GM18505 (cell line): ENCODE results near the gene CCDC102A.

Experiments
- ATAC-seq: cut with Tn5 transposase; IDR thresholded peaks from one replicate; pipeline ENCODE4 v1.9.1; 2021; ENCODE audit not compliant: unreplicated experiment
- POLR2A ChIP-seq: IDR thresholded peaks from 4 replicates; pipeline ENCODE4 v1.6.1; 2011; ENCODE audit warnings: borderline replicate concordance; ENCODE audit not compliant: insufficient read depth, insufficient read length; ENCODE audit errors: extremely low read depth

Gene CCDC102A

DNA sequence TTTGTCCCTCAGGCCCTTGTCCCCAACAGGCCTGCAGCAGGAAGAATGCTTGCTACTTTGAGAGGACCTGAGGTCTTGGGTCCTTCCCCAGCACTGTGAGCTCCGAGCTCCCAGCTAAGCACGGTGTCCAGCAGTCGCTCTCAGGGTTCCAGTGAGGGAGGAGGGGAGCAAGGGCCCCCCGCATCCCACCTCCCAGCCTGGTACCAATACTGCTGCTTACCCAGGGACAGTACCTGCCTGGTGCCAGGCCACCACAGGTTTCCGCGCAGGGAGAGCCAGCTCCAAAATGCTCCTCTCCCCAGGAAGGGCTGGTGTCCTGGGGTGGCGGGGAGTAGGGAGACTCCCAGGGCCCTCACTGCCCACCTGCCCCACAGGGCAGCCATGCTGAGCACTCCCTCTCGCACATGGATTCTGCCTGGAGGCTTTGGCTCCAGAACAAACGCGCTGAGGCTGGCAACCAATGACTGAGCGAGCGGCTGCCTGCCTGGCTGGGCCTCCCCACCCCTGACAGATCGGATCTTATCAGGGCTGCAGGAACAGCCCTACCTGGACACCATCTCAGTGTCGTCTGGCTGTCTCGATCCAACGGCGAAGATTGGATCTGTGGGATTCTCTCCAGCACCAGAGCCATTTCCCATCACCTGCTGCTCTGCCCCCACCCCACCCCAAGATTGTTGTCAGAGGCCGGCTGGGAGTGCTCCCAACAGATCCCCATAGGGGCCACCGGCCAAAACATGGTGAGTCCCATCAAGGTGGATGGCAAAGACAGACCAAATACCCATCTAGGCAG lies 52.5 kb downstream of the CCDC102A start:
- ATAC-seq: no peak
- no peak for TF ChIP-seq POLR2A

GRCh38 chr16:57482845-57483545 lies 53.4 kb downstream of the CCDC102A start:
- no peak for ATAC-seq
- TF ChIP-seq POLR2A: no peak

DNA sequence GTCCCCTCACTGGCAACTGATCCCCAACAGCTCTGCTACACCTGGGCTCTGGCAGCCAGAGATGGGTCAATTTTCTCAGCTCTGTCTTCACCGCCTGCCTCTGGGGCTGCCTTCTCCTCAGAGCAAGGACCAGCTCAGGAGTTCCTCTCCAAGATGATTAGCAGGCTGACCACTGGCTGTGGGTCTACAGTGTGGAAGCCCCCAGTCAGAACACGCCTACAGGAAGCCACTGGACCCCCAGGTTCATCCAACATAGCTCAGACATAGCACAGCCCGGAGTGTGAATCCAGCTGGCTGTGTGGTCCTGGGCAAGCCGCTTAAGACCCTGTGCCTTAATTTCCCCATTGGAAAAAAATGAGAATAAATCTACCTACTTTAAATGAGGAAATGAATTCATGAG lies 55.0 kb downstream of the CCDC102A start:
- no peak for ATAC-seq
- TF ChIP-seq POLR2A: no peak

DNA sequence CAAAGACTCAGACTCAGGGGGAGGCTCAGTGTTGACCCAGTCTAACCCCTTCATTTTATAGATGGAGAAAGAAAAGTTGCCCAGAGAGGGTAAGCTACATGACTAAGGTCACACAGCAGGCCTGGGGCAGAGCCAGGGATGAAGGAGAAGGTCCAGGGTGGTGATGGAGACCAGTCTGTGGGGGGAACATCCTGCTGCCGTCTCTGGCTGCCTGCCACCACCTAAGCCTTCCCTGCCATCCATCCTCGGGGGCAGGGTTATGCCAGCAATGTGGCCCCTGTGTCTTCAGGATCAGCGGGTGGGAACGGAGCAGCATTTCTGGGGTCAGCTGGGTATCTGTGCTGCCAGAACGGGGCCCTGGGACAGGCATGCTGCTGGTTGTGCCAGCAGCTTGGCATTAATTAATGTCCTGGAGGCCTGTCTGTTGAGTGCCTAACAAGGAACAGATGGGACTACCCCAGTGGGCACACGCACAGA lies 55.6 kb downstream of the CCDC102A start:
- no peak for TF ChIP-seq POLR2A
- ATAC-seq: no peak

GRCh38 chr16:57479976-57480753 lies 56.2 kb downstream of the CCDC102A start:
- no peak for ATAC-seq
- no peak for TF ChIP-seq POLR2A

DNA sequence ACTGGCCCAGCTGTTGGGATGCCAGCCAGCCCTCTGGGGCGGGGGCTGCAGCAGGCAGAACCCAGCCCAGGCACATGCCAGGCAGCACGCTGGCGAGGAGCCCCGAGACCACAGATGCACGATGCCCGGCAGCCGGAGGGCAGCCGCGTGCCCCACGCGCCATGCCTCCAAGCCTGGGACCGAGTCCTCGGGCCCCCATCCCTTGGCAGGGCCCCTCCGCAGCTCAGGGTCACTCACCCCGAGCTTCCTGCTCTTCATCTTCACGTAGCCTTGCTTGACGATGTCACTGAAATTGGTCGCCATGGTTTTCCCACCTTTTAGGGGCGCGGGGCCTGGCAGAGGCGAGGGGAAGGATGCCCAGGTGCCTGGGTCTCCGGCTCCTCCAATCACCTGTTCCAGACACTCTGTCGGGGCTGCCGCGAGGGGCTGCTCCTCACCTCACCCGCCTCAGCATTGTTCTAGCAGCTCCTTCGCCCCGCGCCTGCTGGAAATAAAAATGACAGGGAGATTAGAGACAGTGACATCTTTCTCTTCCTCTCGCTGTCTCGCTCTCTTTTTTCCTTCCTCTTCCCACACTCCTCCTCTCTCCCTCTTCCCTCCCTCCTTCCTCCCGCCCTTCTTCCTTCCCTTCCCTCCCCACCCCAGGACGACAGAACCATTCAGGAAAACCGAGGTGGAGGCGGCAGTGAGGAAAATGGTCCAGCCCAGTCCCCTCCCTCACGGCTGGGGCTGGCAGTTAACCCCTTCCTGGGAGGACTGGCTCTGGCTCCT lies 57.0 kb downstream of the CCDC102A start:
- no peak for TF ChIP-seq POLR2A
- ATAC-seq: no peak

- no peak for ATAC-seq
- no peak for TF ChIP-seq POLR2A
Observed at GRCh38 chr16:57478396-57479204, 57.8 kb downstream of the CCDC102A start.

DNA sequence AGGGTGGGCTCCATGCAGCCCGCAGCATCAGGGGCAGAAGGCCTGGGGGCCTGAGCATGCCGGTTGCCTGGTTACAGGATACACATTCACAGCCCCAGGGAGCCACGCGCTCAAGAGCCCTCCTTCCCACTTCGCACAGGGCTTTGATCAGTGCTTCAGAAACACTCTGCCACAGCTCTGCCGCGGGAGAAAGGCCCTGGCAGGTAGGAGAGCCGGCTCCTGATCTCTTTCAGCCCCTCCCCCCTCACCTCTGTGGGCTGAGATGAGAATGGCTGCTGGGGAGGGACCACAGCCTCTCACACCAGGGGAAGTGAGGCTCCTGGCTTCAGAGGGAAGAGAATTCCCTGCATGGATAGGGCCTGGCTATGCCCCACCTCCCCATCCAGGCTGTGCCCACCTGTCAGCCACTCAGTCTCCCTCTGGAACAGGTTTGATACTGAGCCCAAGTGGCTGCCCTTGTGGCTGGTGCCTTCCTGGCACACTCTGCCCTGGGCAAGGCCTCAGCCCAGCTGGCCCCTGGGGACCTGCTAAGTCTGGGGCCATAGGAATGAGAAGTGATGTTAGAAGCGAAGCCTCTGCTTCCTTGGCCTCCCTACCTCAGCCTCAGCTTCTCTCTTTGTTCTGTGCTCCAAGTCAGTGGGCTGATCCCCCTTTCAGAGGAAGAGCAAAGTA lies 58.7 kb downstream of the CCDC102A start:
- TF ChIP-seq POLR2A: no peak
- no peak for ATAC-seq

GRCh38 chr16:57476546-57477410 lies 59.6 kb downstream of the CCDC102A start:
- TF ChIP-seq POLR2A: no peak
- no peak for ATAC-seq

- ATAC-seq: peak; percentile 87
- no peak for TF ChIP-seq POLR2A
Observed at GRCh38 chr16:57475711-57476339, 60.5 kb downstream of the CCDC102A start.

GRCh38 chr16:57474671-57475661 lies 61.4 kb downstream of the CCDC102A start:
- no peak for ATAC-seq

More at GRCh38 chr16:57474671-57475661, 61.4 kb downstream of the CCDC102A start:
- no peak for TF ChIP-seq POLR2A
